ENCODE measurements around the gene POU3F1. TPM values are rescaled to one million over a fixed set of nuclear protein-coding genes. Genes with fewer than 3 reads are reported as not detected.
A peak's percentile ranks its signal among the peaks of the same experiment; 100 is the strongest.

POU3F1 gene
- total and polyA plus RNA-seq, 4 donors, result 0.04 to 0.20 (median 0.17) TPM

GRCh38 chr1:38062361-38063288 lies 16.0 kb upstream of the POU3F1 start:
- peak in 2 of 3 donors; percentile 24 to 40 for DNase-seq
- Histone ChIP-seq H3K27me3 (ENCODE audit: control insufficient read depth in 3 of 3, insufficient read depth in 3 of 3, low read length in 2 of 3) (peaks cover 0 to 6% (median 0%) of the 10 kb centered on the region in 3 donors), H3K4me1 (ENCODE audit: control insufficient read depth in 5 of 5, insufficient read depth in 5 of 5, low read length in 5 of 5) (no peaks in the 10 kb centered on the region), H3K4me3 (no peak overlapping the region), H3K9me3 (ENCODE audit: control insufficient read depth in 4 of 4, insufficient read depth in 3 of 4, low read length in 3 of 4) (no peaks in the 10 kb centered on the region), H3K9ac (ENCODE audit: insufficient read depth in 1 of 2, low read length in 2 of 2) (no peak overlapping the region), H3K36me3 (ENCODE audit: control insufficient read depth in 4 of 4, insufficient read depth in 4 of 4, low read length in 4 of 4) (no peaks in the 10 kb centered on the region), H3K27ac (ENCODE audit: low read depth in 1 of 2, low read length in 1 of 2) (no peak overlapping the region)
- 82 to 85% methylated on average over 6 of the region's 6 CpGs for whole genome bisulfite sequencing, 2 donors
- ATAC-seq (ENCODE audit: insufficient read depth, low FRiP score), result no peak
- no peak for TF ChIP-seq CTCF (IDR thresholded peaks at IDR 0.05; ENCODE audit: control extremely low read depth, extremely low read depth)

GRCh38 chr1:38061883-38062328 lies 15.3 kb upstream of the POU3F1 start:
- Histone ChIP-seq H3K4me1 (ENCODE audit: control insufficient read depth in 5 of 5, insufficient read depth in 5 of 5, low read length in 5 of 5) (no peaks in the 10 kb centered on the region), H3K27me3 (ENCODE audit: control insufficient read depth in 3 of 3, insufficient read depth in 3 of 3, low read length in 2 of 3) (no peaks in the 10 kb centered on the region), H3K9ac (ENCODE audit: insufficient read depth in 1 of 2, low read length in 2 of 2) (no peak overlapping the region), H3K9me3 (ENCODE audit: control insufficient read depth in 4 of 4, insufficient read depth in 3 of 4, low read length in 3 of 4) (no peaks in the 10 kb centered on the region), H3K36me3 (ENCODE audit: control insufficient read depth in 4 of 4, insufficient read depth in 4 of 4, low read length in 4 of 4) (no peaks in the 10 kb centered on the region), H3K4me3 (no peak overlapping the region), H3K27ac (ENCODE audit: low read depth in 1 of 2, low read length in 1 of 2) (no peak overlapping the region)
- ATAC-seq (ENCODE audit: insufficient read depth, low FRiP score) (no peak), DNase-seq (no peak)
- no peak for TF ChIP-seq CTCF (IDR thresholded peaks at IDR 0.05; ENCODE audit: control extremely low read depth, extremely low read depth)
- 77 to 80% methylated on average over 7 of the region's 7 CpGs for WGBS, 2 donors

GRCh38 chr1:38061290-38061689 lies 14.7 kb upstream of the POU3F1 start:
- no peak overlapping the region for H3K27ac ChIP-seq (ENCODE audit: low read depth in 1 of 2, low read length in 1 of 2)
- WGBS, 2 donors, result 96 to 100% methylated on average over 1 of the region's 1 CpG
- H3K9me3 ChIP-seq (ENCODE audit: control insufficient read depth in 4 of 4, insufficient read depth in 3 of 4, low read length in 3 of 4), result no peaks in the 10 kb centered on the region
- ATAC-seq (ENCODE audit: insufficient read depth, low FRiP score) (no peak), DNase-seq (no peak)
- no peaks in the 10 kb centered on the region for H3K36me3 ChIP-seq (ENCODE audit: control insufficient read depth in 4 of 4, insufficient read depth in 4 of 4, low read length in 4 of 4)
- TF ChIP-seq CTCF (IDR thresholded peaks at IDR 0.05; ENCODE audit: control extremely low read depth, extremely low read depth), result no peak
- no peaks in the 10 kb centered on the region for H3K4me1 ChIP-seq (ENCODE audit: control insufficient read depth in 5 of 5, insufficient read depth in 5 of 5, low read length in 5 of 5)
- no peaks in the 10 kb centered on the region for H3K27me3 ChIP-seq (ENCODE audit: control insufficient read depth in 3 of 3, insufficient read depth in 3 of 3, low read length in 2 of 3)
- H3K9ac ChIP-seq (ENCODE audit: insufficient read depth in 1 of 2, low read length in 2 of 2), result no peak overlapping the region
- no peak overlapping the region for H3K4me3 ChIP-seq

All from lung (tissue), 12 donors.